Measurements from ENCODE around the gene ZFPM1. TPM values are rescaled to one million over a fixed set of nuclear protein-coding genes. Genes with fewer than 3 reads are reported as not detected.
A peak's percentile ranks its signal among the peaks of the same experiment; 100 is the strongest.

ZFPM1 gene
- polyA plus RNA-seq, 4 donors, result 2.3 to 5.3 (median 3.2) TPM

DNA sequence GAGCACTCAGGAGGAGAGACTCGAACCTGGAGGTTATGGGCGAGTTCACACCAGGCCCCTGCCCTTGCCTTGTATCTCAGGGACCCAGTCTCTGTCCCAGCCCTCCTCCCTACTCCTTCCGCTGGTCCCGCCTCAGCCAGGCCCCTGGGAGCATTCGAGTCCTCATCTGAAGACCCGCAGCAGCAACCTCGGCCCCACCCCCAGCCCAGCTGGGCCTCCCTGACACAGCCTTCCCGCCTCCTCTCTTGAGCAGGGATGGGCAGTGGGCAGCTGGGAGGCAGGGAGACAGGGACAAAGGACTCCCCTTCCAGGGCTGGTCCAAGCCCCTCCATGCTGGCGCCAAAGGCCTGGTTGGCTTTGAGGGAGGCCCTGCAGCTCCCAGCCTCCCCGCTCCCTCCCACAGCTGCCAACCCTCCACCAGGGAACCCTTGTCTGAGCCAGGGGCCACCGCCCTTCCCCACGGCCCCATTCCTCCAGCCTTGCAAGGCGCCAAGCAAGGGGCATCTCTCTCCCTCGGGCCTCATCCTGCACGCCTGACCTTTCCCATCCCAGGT lies 101.7 kb downstream of the ZFPM1 start:
- DNase-seq (ENCODE audit: low read depth in 4 of 4, low spot score in 3 of 4), result no peak

DNA sequence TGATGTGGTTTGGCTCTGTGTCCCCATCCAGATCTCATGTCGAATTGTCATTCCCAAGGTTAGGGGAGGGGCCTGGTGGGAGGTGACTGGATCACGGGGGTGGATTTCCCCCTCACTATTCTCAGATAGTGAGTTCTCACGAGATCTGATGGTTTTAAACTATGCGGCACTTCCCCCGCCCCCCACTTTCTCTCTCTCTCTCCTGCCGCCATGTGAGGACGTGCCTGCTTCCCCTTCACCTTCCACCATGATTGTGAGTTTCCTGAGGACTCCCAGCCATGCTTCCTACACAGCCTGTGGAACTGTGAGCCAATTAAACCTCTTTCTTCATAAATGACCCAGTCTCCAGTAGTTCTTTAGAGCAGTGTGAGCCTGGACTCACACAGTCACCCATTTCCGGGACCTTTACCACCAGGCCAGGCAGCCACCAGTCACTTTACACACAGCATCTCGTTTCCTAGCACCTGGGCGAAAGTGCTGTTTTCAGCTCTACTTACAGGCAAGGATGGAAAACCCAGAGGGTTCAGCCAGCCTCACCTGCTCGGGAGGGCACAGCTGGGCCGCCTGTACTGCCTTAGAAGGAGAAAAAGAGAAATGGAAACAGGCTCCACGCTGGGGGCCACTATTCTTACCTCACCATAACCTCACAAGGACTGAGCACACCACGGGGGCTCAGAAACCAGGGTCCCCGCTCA lies 103.4 kb downstream of the ZFPM1 start:
- no peak for DNase-seq (ENCODE audit: low read depth in 4 of 4, low spot score in 3 of 4)

DNA sequence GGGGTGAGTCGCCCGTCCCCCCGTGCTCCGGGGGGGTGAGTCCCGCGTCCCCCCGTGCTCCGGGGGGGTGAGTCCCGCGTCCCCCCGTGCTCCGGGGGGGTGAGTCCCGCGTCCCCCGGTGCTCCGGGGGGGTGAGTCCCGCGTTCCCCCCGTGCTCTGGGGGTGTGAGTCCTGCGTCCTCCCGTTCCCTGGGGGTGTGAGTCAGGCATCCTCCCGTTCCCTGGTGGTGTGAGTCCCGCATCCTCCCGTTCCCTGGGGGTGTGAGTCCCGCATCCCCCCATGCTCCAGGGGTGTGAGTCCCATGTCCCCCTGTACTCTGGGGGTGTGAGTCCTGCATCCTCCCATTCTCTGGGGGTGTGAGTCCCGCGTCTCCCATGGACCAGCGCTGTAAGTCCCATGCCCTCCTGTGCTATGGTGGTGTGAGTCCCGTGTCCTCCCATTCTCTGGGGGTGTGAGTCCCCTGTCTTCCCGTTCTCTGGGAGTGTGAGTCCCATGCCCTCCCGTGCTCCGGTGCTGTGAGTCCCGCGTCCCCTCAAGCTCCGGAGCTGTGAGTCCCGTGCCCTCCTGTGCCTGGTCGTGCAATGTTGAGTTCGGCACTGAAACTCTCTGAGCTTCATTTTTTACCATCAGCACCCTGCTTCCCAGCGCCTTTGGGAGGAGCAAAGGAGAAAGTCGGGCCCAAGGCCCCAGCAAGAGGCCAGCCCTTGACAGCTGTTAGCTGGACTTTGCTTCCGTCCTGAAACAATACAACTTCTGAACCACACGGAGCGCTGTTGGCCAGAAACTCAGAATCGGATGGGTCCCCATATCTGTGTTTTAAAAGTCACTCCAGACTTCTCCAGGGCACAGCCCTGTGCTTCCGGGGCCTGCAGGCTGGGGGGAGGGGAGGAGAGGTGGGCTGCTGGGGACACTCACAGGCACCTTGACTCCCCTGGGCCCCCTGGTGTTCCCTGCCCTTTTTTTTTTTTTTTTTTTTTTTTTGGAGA lies 105.7 kb downstream of the ZFPM1 start:
- DNase-seq (ENCODE audit: low read depth in 4 of 4, low spot score in 3 of 4), result peak; percentile 59 to 66 (median 61)

DNA sequence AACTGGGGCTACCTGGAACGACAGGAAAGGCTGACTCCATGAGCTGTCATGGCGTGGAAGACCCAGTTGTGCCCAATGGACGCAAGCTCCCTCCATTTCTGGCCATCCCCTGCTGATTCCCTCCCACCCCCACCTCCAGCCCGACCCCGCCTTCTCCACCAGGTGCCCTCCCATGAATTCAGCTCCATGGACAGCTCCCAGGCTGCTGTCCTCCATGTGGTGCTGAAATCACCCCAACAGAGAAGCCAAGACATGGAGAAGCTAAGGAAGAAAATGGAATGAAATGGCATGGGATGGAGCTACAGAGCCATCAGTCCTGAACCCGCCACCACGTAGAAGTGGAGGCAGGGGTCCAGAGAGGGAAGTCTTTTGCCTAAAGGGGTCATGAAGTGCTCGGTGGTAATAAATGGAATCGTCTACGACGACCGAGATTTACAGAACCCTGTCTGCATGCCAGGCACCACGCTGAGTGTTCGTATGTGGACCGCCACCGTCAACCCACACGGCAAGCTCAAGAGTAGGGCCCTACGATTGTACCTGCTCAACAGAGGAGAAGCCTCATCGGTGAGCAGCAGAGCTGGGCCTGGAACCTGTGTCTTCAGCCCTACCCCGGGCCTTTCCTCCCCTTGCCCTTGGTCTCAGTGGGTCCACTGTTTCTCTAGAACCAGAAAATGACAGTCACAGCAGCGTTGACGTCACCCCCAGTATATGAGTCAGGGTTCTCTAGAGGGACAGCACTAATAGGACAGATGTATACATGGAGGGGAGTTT lies 107.8 kb downstream of the ZFPM1 start:
- DNase-seq (ENCODE audit: low read depth in 4 of 4, low spot score in 3 of 4), result peak in 2 of 4 donors; percentile 23 to 39

DNA sequence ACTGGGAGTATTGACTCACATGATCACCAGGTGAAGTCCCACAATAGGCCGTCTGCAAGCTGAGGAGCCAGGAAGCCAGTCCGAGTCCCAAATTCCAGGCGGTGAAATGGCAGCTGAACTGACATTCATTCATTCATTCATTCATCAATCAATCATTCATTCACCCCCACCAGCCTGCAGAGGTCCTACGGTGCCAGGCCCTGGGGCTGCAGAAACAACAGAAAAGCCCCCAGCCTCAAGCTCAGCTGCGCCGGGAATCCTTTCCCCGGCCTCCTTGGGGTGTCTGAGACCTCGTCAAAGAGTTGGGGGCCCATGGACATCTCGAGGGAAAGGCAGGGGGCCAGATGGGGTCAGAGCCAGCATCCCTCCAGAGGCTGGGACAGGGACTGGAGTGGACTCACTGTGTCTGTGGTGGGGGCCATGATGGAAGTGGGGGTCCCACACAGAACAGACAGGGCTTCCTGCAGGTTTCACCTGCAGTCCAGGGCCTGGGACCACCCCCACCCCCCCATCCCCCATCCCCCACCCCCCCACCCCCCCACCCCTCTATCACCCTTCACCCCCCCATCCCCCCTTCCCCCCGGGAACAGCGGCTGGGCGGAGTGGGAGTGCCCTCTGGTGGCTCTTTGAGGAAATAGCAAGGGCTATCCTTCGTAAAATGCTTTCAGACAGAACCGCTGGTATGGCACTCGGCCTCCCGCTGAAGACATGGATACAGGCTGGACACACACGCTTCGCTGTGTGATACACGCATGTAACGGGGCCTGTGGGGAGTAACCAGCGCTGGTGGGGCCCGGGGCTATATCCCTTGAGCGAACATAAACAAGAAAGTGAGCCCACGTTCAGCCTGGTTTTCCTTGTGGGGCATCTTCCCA lies 108.6 kb downstream of the ZFPM1 start:
- no peak for DNase-seq (ENCODE audit: low read depth in 4 of 4, low spot score in 3 of 4)

DNA sequence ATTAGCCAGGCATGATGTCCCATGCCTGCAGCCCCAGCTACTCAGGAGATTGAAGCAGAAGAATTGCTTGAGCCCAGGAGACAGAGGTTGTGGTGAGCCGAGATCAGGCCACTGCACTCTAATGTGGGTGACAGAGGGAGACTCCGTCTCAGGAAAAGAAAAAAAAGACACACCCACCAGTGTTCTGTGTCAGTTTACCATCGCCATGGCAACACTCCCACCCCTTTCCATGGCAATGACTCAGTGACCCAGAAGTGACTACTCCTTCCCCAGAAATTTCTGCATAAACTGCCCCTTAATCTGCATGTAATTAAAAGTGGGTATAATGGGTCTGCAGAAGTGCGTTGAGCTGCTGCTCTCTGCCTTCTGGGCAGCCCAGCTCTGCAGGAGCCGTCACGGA lies 113.1 kb downstream of the ZFPM1 start:
- DNase-seq (ENCODE audit: low read depth in 4 of 4, low spot score in 3 of 4), result no peak

DNA sequence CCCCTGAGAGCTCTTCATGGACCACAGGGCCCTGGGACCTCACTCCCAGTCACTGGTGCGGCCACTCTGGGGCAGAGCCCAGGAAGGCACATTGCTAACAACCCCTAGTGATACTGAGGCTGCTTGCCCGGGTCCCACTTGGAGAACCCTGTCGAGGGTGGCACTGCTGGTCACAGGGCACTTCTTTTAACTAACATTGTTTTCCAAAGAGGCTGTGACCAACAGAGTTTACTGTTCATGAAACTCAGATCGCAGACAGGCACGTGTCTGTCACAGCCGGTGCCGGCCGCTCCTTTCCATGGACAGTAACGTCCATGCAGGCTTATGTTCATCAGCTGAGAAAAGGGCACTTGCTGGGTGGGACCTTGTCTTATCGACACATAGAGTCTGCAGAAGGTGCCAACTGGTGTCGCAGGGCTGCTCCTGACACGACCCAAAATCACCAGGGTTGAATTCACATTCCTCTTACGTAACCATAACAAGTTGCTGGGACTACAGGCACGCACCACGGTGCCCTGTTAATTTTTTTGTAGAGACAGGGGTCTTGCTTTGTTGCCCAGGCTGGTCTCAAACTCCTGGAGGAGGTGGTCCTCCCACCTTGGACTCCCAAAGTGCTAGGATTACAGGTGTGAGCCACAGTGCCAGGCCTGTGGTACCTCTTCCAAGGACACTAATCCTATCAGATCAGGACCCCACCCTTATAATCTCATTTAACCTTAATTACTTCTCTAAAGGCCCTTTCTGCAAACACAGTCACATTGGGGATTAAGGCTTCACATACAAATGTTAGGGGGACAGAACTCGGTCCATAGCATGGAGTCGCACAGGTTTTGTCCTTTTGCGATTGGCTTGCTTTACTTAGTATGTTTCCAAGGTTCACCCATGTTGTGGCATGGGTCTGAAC lies 115.9 kb downstream of the ZFPM1 start:
- no peak for DNase-seq (ENCODE audit: low read depth in 4 of 4, low spot score in 3 of 4)

DNA sequence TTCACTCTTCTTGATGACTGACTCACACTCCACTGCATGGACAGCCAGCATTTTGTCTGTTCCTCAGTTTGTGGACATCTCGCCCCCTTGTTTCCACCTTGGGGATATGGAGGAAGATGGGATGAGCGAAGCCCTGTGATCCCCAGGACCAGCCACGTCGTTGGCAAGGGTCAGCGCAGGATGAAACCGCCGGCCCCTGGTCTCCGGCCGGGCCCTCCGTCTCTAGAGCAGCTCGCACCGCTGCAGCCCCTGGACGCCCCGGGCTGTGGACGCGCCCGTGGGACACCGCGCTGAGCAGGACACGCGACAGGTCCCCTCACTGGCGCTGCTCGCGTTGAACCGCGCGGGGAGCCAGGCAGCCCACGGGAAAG lies 116.5 kb downstream of the ZFPM1 start:
- no peak for DNase-seq (ENCODE audit: low read depth in 4 of 4, low spot score in 3 of 4)

DNA sequence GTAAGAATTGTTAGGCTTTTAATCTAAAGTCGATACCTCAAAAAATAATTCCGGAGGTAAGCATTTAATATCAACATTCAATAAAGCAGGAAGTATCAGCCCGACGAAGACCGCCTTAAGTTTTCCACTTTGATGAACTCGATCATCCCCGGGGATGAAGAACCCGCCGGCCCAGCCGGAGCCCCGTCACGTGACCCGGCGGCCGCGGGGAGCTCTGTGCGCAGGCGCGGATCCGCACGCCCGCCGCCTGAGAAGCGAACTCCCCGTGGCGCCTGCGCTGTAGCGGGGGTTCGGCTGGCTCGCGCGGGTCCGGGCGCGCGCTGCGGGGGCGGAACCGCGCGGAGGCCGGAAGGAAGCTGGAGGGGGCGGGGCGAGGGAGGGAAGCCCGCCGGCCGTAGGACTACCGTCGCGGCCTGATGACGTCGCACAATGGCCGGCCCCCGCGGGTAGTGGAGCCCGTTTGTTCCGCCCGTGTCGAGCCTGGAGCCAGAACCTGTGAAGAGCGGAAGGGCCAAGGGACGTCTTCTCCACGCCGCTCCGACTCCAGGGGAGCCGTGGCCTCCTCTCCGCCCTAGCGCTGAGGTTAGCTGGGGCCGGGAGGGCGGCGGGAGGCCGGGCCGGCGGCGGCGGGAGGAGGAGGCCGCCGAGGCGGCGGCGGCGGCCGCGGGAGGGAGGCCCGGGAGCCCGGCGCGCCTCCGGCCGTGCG lies 117.1 kb downstream of the ZFPM1 start, which contains the start of gene ZC3H18:
Gene ZC3H18 (plus strand): TSS at position 419 of the 706 bp plus-strand sequence. CDS start 6,721 bp downstream, outside the sequence.
- DNase-seq (ENCODE audit: low read depth in 4 of 4, low spot score in 3 of 4), result peak; percentile 94 to 96 (median 95)

DNA sequence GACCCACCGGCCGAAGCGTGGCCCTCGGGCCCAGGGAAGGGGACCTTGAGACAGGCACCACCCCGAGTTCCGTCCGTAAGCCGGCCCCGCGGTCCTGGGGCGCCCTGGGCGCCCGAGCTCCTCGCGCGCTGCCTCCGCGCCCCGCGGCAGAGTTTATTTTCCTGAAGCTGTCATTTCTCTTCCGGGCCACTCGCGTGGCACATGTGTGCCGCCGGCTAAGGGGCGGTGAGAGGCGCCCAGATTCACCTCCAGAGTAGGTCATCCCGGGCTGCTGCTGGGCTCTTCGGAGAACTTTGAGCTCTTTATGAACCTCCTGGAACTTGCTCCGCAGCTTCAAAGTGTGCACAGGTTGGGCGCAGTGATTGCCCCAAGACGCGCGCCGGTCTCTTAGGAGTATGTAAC lies 117.6 kb downstream of the ZFPM1 start:
- no peak for DNase-seq (ENCODE audit: low read depth in 4 of 4, low spot score in 3 of 4)

DNA sequence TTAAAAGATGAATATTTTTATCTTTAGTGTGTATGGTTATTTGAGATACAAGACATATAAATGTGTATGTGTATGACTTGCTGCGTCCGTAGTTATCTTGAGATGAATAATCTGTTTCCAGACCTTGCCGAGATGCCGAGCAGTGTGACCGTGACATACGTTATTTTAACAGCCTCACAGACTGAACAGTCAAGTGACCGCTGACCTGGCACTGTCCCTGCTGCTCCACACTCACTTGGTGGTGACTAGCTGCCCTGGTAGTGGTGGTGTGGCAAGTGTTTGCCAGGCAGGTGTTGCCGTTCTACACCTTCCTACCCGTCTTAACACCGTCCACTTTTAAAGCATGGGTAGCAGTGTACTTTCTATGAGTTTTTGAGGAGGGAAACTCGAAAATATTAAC lies 122.2 kb downstream of the ZFPM1 start:
- no peak for DNase-seq (ENCODE audit: low read depth in 4 of 4, low spot score in 3 of 4)

DNA sequence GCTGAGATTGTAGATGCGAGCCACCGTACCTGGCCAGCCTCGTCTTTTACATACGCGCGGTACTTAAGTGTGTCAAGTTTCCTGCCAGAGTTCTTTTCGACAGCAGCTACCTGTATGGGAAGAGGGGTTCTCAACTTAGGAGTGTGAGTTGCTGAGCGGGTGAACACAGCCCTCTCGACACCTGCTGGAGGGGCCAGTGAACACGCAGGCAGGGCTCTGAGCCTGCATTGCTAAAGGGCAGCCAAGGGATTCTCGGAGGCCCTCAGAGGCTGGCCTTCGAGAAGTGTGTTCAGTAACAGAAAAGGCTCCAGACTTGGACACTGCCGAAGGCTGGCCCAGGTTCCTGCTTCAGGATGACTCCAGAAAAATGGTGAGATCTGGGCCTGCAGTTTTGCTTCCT lies 123.2 kb downstream of the ZFPM1 start:
- DNase-seq (ENCODE audit: low read depth in 4 of 4, low spot score in 3 of 4), result no peak

DNA sequence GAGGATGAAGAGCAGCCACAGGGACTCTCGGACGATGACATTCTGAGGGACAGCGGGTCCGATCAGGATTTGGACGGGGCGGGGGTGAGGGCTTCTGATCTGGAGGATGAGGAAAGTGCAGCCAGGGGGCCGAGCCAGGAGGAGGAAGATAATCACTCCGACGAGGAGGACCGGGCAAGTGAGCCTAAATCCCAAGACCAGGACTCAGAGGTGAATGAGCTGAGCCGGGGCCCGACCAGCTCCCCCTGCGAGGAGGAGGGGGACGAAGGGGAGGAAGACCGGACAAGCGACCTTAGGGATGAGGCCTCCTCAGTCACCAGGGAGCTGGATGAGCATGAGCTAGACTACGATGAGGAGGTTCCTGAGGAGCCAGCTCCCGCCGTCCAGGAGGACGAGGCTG lies 124.1 kb downstream of the ZFPM1 start:
- DNase-seq (ENCODE audit: low read depth in 4 of 4, low spot score in 3 of 4), result no peak

DNA sequence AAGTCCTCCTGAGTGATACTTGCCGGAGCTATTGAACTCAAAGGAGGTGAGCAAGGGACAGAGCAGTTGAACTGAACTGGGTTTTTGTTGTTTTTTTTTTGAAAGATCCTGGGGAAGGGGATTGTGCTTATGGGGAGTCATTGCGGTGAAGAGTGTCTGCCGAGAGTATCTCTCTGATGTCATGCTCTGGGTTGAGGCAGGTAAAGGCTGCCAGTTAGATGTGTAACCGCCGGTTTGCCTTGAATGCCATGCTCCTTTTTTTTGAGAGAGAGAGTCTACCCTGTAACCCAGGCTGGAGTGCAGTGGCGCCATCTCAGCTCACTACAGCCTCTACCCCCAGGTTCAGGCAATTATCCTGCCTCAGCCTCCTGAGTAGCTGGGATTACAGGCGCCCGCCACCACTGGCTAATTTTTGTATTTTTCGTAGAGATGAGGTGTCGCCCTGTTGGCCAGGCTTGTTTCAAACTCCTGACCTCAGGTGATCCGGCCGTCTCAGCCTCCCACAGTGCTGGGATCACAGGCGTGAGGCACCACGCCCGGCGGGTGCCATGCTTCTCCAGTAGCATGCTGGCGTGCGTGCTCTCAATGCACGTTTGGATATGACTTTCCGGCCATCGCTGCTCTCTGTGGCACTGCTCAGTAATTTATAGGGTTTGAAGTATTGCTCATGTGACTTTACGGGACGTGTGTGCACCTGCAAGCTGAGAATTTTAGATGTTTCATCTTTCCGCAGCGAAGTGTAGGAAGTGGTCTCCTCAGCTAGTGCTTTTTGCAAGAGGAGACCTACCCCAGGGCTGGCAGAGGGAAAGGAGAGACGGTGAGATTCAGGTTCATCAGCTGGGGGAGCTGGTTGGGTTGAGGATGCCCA lies 125.6 kb downstream of the ZFPM1 start:
- no peak for DNase-seq (ENCODE audit: low read depth in 4 of 4, low spot score in 3 of 4)

DNA sequence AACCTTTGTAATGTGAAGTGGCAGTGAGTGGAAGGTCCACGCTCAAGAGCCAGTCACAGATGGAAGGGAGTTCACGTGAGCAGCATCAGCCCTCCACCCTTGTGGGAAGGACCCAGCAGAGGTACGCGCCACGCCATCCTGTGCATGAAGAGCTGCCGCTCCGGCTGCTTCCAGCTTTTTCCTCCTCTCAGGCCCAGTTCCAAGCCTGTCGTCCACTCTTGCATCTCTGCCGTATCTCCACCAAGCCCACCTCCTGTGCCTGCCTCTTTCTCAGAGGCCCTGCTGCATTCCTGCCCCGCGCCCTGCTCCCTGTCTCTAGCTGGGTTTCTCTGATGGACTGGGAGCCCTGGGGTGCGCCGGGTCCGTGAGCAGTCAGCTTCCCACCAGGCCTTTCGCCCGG lies 127.3 kb downstream of the ZFPM1 start:
- no peak for DNase-seq (ENCODE audit: low read depth in 4 of 4, low spot score in 3 of 4)

DNA sequence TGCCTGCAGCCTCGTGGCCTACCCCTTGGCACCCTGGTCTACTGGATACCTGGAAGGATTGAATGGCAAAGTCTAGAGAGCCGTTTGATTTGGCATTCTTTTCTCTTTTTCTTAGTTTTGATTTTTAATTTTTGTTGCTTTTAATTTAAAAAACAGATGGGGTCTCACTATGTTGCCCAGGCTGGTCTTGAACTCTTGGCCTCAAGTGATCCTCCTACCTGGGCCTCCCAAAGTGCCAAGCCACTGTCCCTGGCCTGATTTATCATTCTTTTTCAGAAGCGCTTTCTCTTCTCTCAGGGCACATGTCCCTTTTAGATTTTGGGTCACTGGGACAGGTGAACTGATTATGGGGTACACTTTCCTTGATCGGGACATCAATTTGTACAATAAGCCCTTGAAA lies 128.0 kb downstream of the ZFPM1 start:
- no peak for DNase-seq (ENCODE audit: low read depth in 4 of 4, low spot score in 3 of 4)
